Measurements from ENCODE around the gene IL36B.
"Not testable (repeated sequence)": the region's sequence is repeated elsewhere in the genome, so short reads cannot be mapped to it uniquely, and the experiment has no call there.

Gene IL36B

GRCh38 chr2:113052396-113052917 lies at the start of gene IL36B:
TSS of gene IL36B (minus strand) at chr2:113052867.
- no peak for DNase-seq

- no peak for DNase-seq
Measured at GRCh38 chr2:113102133-113102532, 49.5 kb upstream of the IL36B start.

GRCh38 chr2:113098532-113098931 lies 45.9 kb upstream of the IL36B start:
- DNase-seq = no peak

- no peak for DNase-seq
Measured at GRCh38 chr2:113098041-113098440, 45.4 kb upstream of the IL36B start.

- not testable (repeated sequence) for DNase-seq
Measured at GRCh38 chr2:113096842-113097618, 44.4 kb upstream of the IL36B start.

GRCh38 chr2:113096306-113096705 lies 43.6 kb upstream of the IL36B start:
- DNase-seq = not testable (repeated sequence)

- DNase-seq = no peak
Measured at GRCh38 chr2:113093613-113093977, 40.9 kb upstream of the IL36B start.

- no peak for DNase-seq
Measured at GRCh38 chr2:113092864-113093612, 40.4 kb upstream of the IL36B start.

- DNase-seq = no peak
Measured at GRCh38 chr2:113091231-113091896, 38.7 kb upstream of the IL36B start.

- no peak for DNase-seq
Measured at GRCh38 chr2:113089916-113090315, 37.2 kb upstream of the IL36B start.

GRCh38 chr2:113088213-113088992 lies 35.7 kb upstream of the IL36B start:
- DNase-seq = no peak

GRCh38 chr2:113085542-113085941 lies 32.9 kb upstream of the IL36B start:
- no peak for DNase-seq

- DNase-seq = no peak
Measured at GRCh38 chr2:113084249-113085000, 31.8 kb upstream of the IL36B start.

- no peak for DNase-seq
Measured at GRCh38 chr2:113083296-113083695, 30.6 kb upstream of the IL36B start.

GRCh38 chr2:113081488-113082210 lies 29.0 kb upstream of the IL36B start:
- no peak for DNase-seq

GRCh38 chr2:113080134-113080533 lies 27.5 kb upstream of the IL36B start:
- no peak for DNase-seq

GRCh38 chr2:113079131-113079530 lies 26.5 kb upstream of the IL36B start:
- no peak for DNase-seq

GRCh38 chr2:113078350-113078839 lies 25.7 kb upstream of the IL36B start:
- DNase-seq = no peak

- DNase-seq = no peak
Measured at GRCh38 chr2:113077921-113078320, 25.3 kb upstream of the IL36B start.

GRCh38 chr2:113076954-113077669 lies 24.4 kb upstream of the IL36B start:
- no peak for DNase-seq

Data from 8988T (cell line).